Measurements from ENCODE around the gene ARHGEF28. TPM values are rescaled to one million over a fixed set of nuclear protein-coding genes. Genes with fewer than 3 reads are reported as not detected.

Gene ARHGEF28
- total RNA-seq, 1 donor from 2014 or later: 0.11 TPM

- H3K9me3 ChIP-seq (ENCODE audit: low read depth): no peaks in the 10 kb centered on the region
- Mint-ChIP-seq H3K4me3 (no peak overlapping the region), H3K4me1 (no peaks in the 10 kb centered on the region), H3K9me3 (peaks cover 2% of the 10 kb centered on the region), H3K27ac (no peak overlapping the region), H3K36me3 (no peaks in the 10 kb centered on the region), H3K27me3 (ENCODE audit: insufficient read depth, low read depth) (no peaks in the 10 kb centered on the region)
- no peaks in the 10 kb centered on the region for H3K27me3 ChIP-seq
- H3K9ac ChIP-seq: no peak overlapping the region
- no peaks in the 10 kb centered on the region for H3F3A ChIP-seq (ENCODE audit: low read depth)
- H3K4me2 ChIP-seq: no peak overlapping the region
- H4K20me1 ChIP-seq (ENCODE audit: low read depth): no peaks in the 10 kb centered on the region
- H3K4me1 ChIP-seq: no peaks in the 10 kb centered on the region
- TF ChIP-seq CTCF (IDR thresholded peaks at IDR 0.05) (no peak), EZH2 (IDR thresholded peaks at IDR 0.05) (no peak), EZH2phosphoT487 (IDR thresholded peaks at IDR 0.05) (no peak)
- no peak overlapping the region for H3K27ac ChIP-seq
- H3K79me2 ChIP-seq (ENCODE audit: low read depth): no peaks in the 10 kb centered on the region
- DNase-seq (ENCODE audit: low spot score): no peak
- H3K4me3 ChIP-seq: no peak overlapping the region
- H2AFZ ChIP-seq (replicated peaks): no peak overlapping the region
- no peaks in the 10 kb centered on the region for H3K36me3 ChIP-seq
Measured at GRCh38 chr5:73838901-73839300, 212.9 kb downstream of the ARHGEF28 start.

- Mint-ChIP-seq H3K36me3 (no peaks in the 10 kb centered on the region), H3K4me3 (no peak overlapping the region), H3K27me3 (ENCODE audit: insufficient read depth, low read depth) (no peaks in the 10 kb centered on the region), H3K27ac (no peak overlapping the region), H3K9me3 (peaks cover under 1% of the 10 kb centered on the region), H3K4me1 (no peaks in the 10 kb centered on the region)
- H3F3A ChIP-seq (ENCODE audit: low read depth): no peaks in the 10 kb centered on the region
- H4K20me1 ChIP-seq (ENCODE audit: low read depth): no peaks in the 10 kb centered on the region
- no peak overlapping the region for H3K9ac ChIP-seq
- H3K79me2 ChIP-seq (ENCODE audit: low read depth): no peaks in the 10 kb centered on the region
- no peak overlapping the region for H3K4me2 ChIP-seq
- no peaks in the 10 kb centered on the region for H3K27me3 ChIP-seq
- H3K27ac ChIP-seq: no peak overlapping the region
- no peaks in the 10 kb centered on the region for H3K9me3 ChIP-seq (ENCODE audit: low read depth)
- no peak for DNase-seq (ENCODE audit: low spot score)
- H3K4me3 ChIP-seq: no peak overlapping the region
- TF ChIP-seq CTCF (IDR thresholded peaks at IDR 0.05) (no peak), EZH2 (IDR thresholded peaks at IDR 0.05) (no peak), EZH2phosphoT487 (IDR thresholded peaks at IDR 0.05) (no peak)
- no peaks in the 10 kb centered on the region for H3K36me3 ChIP-seq
- H3K4me1 ChIP-seq: no peaks in the 10 kb centered on the region
- no peak overlapping the region for H2AFZ ChIP-seq (replicated peaks)
Measured at GRCh38 chr5:73841641-73842040, 215.6 kb downstream of the ARHGEF28 start.

GRCh38 chr5:73844165-73844564 lies 218.2 kb downstream of the ARHGEF28 start:
- Mint-ChIP-seq H3K27me3 (ENCODE audit: insufficient read depth, low read depth) (no peaks in the 10 kb centered on the region), H3K4me1 (no peaks in the 10 kb centered on the region), H3K27ac (no peak overlapping the region), H3K36me3 (no peaks in the 10 kb centered on the region), H3K4me3 (no peak overlapping the region), H3K9me3 (no peaks in the 10 kb centered on the region)
- Histone ChIP-seq H3K4me2 (no peak overlapping the region), H3K79me2 (ENCODE audit: low read depth) (no peaks in the 10 kb centered on the region), H3F3A (ENCODE audit: low read depth) (no peaks in the 10 kb centered on the region), H3K27me3 (no peaks in the 10 kb centered on the region), H3K27ac (no peak overlapping the region), H4K20me1 (ENCODE audit: low read depth) (no peaks in the 10 kb centered on the region), H3K9ac (no peak overlapping the region), H2AFZ (replicated peaks) (no peak overlapping the region), H3K9me3 (ENCODE audit: low read depth) (no peaks in the 10 kb centered on the region), H3K4me1 (no peaks in the 10 kb centered on the region), H3K36me3 (no peaks in the 10 kb centered on the region), H3K4me3 (no peak overlapping the region)
- TF ChIP-seq CTCF (IDR thresholded peaks at IDR 0.05): no peak
- no peak for TF ChIP-seq EZH2phosphoT487 (IDR thresholded peaks at IDR 0.05)
- no peak for TF ChIP-seq EZH2 (IDR thresholded peaks at IDR 0.05)
- DNase-seq (ENCODE audit: low spot score): no peak
